ENCODE results near the gene MED12L.

MED12L gene

DNA sequence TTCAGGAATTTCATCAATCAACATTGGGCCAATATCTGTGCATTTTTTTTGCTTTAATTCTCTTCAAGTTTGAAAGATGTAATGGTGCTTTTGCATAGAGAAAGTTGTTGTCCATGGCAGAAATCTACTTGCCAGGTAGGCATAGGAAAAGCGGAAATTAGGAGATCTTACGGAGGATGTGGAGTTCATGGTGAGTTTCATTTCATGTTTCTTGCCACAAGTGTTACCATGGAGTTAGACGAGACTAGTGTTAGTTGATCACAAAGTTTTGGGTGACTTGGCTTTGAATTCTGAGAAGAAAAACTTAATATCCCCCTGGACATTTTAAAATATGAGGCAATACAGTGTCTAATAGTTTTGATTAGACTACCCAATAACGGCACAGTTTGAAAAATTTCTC lies 244.9 kb downstream of the MED12L start:
- DNase-seq, result no peak

DNA sequence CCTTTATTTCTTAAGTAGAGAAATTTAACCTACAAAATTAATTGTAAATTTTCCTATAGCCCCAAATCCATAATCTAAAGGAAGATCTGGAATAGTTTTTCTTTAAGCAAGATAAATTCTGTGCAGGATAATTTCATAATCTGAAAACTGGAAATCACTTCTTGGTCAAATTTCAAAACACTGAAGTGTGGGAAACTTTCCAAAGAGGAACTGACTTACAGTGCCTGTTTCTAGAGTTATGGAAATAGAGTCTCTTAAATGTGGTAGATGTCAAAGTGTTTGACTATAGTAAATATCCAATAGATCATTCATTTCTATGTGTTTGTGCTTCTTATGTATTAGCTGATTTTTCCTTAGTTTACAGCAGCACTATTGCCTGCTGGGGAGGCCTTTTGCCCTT lies 245.4 kb downstream of the MED12L start:
- DNase-seq, result no peak

DNA sequence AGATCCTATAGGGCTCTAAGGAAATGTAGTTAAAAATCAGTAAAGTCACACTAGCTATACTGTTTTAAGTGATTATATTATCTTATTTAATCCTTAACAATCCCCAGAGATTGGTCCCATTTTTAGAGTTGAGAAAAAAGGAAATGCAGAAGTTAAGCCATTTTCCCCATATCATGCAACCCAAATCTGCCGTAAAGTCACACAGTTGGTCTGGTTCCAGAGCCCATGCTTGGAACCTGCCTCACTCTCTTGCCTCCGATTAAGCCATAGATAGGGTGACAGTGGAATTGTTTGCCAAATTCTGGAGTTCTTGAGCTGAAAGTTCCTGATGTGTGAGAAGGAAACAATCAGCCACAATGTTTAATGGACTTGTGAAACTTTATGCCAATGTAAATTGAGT lies 246.2 kb downstream of the MED12L start:
- DNase-seq, result no peak

DNA sequence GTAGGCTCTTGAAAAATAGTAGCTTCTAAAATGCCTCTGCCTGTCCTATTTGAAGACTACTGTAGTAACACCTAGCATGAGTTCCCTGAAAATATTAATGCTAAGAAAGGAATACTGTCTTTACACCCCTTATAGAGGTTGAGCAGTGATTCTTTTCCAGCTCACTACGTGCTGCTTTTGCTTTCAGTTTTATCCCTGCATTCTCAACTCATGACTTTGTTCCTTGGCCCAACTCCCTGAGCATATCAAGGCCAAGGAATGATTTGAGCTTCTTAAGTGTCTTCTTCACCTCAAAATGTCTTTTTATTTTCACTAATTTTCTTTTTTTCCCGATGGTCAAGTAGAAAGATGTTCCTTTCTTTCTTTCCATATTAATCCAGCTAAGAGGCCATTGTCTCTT lies 260.4 kb downstream of the MED12L start:
- DNase-seq, result no peak

- DNase-seq, result no peak
These were observed 260.8 kb downstream of the MED12L start for GRCh38 chr3:151346292-151346691.

DNA sequence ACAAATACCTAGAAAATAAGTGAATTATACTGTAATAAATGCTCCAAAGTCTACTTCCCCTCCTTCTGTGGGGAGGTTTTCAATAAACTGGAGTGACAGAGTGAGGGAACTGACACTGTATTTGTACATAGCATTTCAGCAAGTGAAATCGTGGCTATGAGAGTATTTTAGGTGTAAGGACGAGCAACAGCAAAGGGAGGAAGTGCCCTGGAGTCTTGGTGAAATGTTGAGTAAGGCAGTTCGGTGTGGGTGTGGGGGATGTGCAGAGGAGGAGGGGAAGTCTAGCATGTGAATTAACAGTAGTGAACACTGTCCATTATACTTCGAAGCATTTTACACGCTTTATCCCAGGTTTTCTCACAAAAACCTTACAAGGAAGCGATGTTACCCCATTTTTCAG lies 262.0 kb downstream of the MED12L start:
- DNase-seq, result no peak

GRCh38 chr3:151350656-151351055 lies 265.2 kb downstream of the MED12L start:
- no peak for DNase-seq

DNA sequence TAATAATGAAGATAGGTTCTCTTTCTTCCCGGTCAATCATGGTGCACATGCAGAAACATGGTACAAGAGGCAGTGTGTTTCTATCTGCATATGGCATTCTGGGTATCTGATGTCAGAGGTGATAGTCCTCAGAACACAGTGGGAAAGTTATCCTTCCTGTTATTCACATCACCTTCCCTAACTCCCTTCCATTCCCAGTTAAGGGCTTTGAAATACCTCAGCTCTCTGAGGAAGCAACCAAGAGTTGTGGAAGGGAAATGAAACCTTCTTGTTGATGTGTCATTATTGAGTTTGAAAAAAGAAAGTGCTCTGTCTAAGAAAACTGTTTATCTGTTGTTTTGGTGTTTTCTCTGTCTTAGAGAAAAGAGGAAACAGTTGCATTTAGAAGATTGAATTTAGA lies 265.8 kb downstream of the MED12L start:
- DNase-seq, result no peak

DNA sequence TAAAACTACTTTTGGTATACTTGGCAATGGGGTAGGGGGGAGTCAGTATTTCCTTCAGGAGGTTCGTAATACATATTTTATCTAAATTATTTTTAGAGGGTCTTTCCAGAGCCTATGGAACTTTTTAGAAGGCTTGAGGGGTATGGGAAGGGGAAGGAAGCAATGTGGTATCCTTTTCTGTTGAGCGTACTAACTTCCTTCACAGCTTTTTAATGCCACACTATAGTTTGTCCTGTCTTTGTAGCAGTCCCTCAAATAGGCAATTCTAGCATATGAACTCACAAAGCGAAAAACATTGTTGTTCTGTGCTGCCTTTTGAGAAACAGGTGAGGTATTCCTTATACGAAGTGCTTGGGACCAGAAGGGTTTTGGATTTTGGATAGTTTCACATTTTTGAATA lies 266.2 kb downstream of the MED12L start:
- no peak for DNase-seq

DNA sequence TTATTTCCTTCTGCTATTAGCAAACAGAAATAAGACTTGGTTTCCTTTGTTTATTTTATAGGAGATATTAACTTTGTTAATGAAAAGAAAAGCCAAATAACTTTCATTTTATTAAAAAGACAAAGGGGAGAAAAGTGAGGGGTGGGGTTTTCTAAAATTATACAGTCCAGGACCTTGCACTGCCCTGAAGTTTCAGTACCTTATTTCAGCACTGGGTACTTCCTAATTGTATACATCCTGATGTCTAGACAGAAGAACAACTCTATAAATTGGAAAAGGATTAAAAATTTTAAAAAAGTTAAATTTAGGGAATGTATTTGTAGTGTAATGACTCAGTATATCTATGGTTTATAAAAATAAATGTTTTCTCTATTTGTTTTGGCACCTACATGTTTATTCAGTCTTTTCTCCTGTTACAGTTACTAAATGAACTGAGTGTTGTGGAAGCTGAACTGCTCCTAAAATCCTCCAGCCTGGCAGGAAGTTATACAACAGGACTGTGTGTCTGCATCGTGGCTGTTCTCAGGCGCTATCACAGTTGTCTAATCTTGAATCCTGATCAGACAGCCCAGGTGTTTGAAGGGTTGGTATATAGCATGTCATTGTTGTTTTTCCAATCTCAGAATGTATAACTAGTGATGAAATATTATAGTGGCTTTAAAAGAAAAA lies 271.5 kb downstream of the MED12L start:
- DNase-seq, result peak in 1 of 2 experiments; percentile 30

GRCh38 chr3:151357463-151357850 lies 272.0 kb downstream of the MED12L start:
- DNase-seq, result peak in 1 of 2 experiments; percentile 9

DNA sequence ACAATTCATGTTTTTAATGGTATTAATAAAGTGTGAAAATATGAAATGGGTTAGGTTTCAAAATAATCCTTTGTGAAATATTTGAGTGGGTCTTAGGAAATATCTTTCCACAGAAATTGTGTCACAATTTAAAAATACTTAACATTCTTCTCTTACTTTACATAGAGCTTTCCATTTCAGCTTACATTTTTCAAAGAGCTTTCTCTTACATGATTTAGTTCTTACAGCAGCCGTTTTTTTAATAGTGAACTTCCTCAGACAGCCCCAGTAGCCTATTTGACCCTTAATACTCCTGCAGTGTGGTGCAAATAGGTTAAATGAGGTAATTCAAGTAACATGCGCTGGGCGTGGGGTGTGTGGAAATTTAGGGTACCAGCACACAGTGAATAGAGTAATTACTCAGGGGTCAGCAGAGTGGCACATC lies 277.3 kb downstream of the MED12L start:
- DNase-seq, result no peak

- no peak for DNase-seq
These were observed 281.5 kb downstream of the MED12L start for GRCh38 chr3:151366993-151367392.

DNA sequence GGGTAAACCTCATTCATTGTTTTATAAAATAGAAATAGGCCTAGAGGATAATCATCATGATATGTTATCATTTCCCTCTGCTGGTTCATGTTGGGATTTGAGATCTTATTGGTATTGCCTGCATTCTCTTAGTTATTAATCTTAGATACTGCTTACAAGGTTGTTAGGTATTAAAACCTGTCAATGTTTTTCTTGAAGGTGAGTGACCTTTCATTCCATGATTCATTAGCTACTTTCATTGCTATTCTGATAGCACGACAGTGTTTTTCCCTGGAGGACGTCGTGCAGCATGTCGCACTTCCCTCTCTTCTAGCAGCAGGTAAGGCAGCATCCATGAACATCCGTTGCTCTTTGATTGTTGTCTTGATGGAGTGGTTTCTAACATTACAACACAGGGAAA lies 282.0 kb downstream of the MED12L start:
- DNase-seq, result no peak

- DNase-seq, result no peak
These were observed 286.1 kb downstream of the MED12L start for GRCh38 chr3:151371526-151371925.

DNA sequence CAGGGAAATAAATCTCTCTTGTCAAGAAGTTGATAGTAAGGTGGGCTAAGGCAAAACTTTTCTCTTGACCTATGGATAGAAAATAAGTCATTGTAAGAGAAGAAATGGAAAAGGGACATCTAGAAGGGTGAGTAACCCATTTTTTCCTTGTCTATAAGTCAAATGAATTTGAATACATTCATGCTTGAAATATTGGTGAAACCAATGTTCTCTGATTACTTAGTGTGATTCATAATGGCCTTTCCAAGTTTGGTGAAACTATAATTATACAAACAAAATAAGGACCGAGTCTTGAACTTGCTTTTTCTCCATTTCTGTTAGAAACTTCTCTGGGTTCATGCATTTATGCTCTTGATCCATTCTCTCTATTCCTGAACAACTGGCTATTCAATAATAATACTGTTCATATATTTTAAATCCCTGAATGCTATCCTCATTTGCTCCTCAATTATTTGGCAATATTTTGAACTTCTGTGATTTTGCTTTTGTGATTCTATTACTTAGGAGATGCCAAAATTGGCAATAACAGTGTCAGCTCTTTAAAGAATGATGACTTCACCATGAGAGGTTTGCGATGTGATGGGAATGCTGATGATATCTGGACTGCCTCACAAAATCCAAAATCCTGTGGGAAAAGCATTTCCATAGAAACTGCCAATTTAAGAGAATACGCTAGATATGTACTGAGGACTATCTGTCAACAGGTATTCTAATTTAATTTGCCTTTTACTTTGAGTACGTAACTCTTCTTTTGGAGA lies 286.8 kb downstream of the MED12L start:
- DNase-seq, result no peak

GRCh38 chr3:151377768-151378385 lies 292.4 kb downstream of the MED12L start:
- DNase-seq, result no peak

- DNase-seq, result peak in 1 of 2 experiments; percentile 9
These were observed 293.7 kb downstream of the MED12L start for GRCh38 chr3:151379083-151379734.

DNA sequence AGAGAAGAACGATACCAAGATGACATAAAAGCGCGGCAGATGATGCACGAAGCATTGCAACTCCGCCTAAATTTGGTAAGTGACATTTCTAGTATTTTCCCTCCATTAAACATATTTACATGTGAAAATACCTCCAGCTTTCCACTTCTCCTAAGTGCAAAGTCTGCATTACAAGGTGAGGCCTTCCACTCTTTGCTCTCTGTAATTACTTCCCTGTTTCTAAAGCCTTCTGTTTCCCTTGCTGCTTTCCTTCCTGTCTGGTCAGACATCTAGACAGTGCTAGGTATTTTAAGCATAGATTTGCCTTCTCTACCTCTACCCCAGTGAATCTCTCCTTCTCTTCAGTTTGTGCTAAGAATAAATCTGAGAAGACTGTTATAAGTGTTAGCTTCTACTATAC lies 297.2 kb downstream of the MED12L start:
- DNase-seq, result no peak

- no peak for DNase-seq
These were observed 297.6 kb downstream of the MED12L start for GRCh38 chr3:151383111-151383510.

- DNase-seq, result no peak
These were observed 298.5 kb downstream of the MED12L start for GRCh38 chr3:151383956-151384355.

- no peak for DNase-seq
These were observed 299.3 kb downstream of the MED12L start, which contains the start of gene P2RY12 for GRCh38 chr3:151384741-151385174. P2RY12 (minus strand) TSS chr3:151384753; CDS start chr3:151338845, 45,908 bp downstream.

GRCh38 chr3:151386056-151386455 lies 300.6 kb downstream of the MED12L start:
- DNase-seq, result no peak
